A549 treated with CORT108297 at 1 μM for 4 hours (cell line): ENCODE results near the gene CTF1. TPM values are rescaled to one million over a fixed set of nuclear protein-coding genes. Genes with fewer than 3 reads are reported as not detected.

Experiments
- total RNA-seq: library from RNA; stranded (reverse); fragments of 200-300 nt; extraction: Qiagen RNA extraction; gene quantifications from 5 replicates; pipeline ENCODE4 v1.2.3, GENCODE V29; 2022

Gene CTF1
- total RNA-seq = 0.09 to 0.18 TPM (median 0.13 TPM) in 5 replicates

GRCh38 chr16:30896261-30896888, at the start of gene CTF1:
Gene CTF1 (plus strand): TSS chr16:30896614. CDS start chr16:30896644, 30 bp downstream.

DNA sequence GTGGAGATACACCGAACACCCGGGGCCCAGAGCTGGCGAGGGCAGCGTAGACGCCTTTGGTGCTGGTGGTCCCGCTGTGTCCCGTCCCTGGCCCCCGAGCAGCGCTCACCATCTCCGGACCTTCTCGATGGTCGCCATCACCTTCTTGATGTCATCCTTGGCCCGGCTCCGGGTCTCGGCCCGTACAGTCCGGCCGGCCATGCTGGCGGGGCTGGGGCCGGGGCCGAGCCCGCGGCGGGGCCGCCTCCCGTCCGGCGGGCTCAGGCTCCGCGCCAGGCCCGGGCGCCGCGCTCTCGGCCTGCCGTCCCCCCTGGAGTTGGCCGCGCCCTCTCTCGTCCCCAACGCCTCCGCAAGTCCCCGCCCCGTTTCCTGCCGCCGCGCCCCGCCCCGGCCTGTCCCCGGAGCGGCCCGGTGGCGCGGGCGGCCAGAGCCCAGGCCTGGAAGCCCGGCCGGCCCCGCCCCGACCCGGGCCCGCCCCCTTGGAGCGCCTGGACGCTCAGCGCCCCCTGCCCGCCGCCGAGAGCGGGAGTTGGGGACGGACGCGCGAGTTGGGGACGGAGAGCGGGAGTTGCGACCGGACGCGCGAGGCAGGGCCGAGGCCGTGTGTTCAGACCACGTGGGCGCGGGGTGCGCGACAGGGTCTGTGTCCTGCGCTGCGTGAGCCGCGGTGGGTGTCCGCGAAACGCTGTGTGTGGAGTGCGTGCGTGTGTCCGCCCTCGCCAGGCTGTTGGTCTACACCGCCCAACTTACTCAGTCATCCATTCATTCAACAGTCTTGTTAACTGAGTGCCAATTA, 2.5 kb upstream of the CTF1 start, which contains the start of gene BCL7C:
BCL7C (minus strand) TSS at position 334 of the 796 bp plus-strand sequence; CDS start at position 201, 133 bp downstream.

DNA sequence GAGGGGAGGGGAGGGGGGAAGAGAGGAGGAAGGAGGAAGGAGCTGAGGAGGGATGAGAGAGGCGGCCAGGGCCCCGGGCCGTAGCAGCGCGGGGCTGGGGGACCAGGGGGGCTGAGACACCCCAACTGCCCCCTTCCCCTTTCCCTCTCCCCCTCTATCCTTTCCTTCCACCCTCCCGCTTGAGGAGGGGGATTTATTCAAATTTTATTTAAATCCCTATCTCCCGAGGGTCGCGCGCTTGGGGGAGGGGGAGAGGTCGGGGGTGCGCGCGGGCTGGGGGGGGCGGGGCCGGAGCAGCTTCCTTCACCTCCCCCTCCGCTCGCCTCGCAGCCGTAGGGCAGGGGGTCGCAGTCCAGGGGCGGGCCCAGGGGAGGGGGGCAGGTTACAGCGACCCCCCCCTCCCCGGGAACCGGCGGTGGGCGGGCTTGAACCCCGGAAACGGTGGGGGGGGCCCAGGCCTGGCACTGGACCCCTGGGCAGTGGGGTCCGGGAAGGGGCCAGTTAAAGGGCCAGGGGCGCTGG, 27.2 kb downstream of the CTF1 start, which contains the start of gene FBXL19:
FBXL19 (plus strand) TSS at position 19 of the 522 bp plus-strand sequence. CDS start 2,183 bp downstream, outside the sequence.

DNA sequence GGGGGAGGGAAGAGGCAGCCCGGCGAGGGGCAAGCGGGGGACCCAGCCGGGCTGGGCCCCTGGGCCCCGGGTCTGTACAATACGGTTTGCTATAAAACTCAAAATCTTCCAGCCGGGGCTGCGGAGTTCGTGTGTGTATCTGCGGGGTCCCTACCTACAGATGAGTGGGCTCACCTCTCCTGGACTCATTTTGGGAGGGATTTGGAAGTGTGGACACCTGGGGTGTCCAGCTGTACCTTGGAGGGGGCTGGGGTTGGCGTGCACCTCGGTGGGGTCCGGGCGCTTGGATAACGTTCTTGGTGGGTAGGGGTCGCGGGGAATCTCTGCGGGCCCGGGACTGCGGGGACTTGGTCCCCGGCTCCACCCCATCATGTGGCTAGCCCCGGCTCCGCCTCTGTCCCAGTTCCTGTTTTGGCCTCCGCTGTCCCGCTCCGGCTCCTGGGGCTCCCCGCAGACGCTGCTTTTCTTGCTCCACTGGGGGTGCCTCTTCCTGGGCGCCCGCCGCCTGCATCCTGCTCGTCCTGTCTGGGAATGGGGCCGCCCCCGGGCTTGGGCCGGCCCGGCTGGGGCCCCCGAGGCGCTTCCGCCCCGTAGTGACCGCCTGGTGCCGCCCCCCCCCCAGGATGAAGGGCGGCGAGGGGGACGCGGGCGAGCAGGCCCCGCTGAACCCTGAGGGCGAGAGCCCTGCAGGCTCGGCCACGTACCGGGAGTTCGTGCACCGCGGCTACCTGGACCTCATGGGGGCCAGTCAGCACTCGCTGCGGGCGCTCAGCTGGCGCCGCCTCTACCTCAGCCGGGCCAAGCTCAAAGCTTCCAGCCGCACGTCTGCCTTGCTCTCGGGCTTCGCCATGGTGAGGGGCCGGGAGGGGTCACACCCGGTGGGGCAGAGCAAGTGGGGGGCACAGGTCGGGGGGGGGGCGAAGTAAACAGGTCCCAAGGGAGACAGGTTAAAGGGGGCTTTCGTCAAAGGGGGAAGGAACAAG, 52.5 kb downstream of the CTF1 start, which contains the start of gene ORAI3:
ORAI3 (plus strand) TSS at position 402 of the 983 bp plus-strand sequence; CDS start at position 624, 222 bp downstream.

Other genes with a start within 250 kb of the CTF1 start
- gene PRR14, start 245.7 kb upstream of the CTF1 start, total RNA-seq = 20.2 to 28.8 TPM (median 25.3 TPM) in 5 replicates
- 31.5 to 45.5 TPM (median 44.8 TPM) in 5 replicates for gene FBRS, start 238.2 kb upstream of the CTF1 start, total RNA-seq
- 11.0 to 30.6 TPM (median 25.8 TPM) in 5 replicates for gene SRCAP, start 197.4 kb upstream of the CTF1 start, total RNA-seq
- gene PHKG2, start 148.2 kb upstream of the CTF1 start, total RNA-seq = 17.9 to 26.3 TPM (median 23.3 TPM) in 5 replicates
- 4.4 to 9.9 TPM (median 9.0 TPM) in 5 replicates for gene CFAP119, start 134.6 kb upstream of the CTF1 start, total RNA-seq
- gene RNF40, start 134.3 kb upstream of the CTF1 start, total RNA-seq = 74.1 to 90.1 TPM (median 87.1 TPM) in 5 replicates
- gene ZNF629, start 109.4 kb upstream of the CTF1 start, total RNA-seq = 15.1 to 17.9 TPM (median 16.2 TPM) in 5 replicates
- gene BCL7C, start 2.5 kb upstream of the CTF1 start, total RNA-seq = 24.4 to 39.0 TPM (median 37.0 TPM) in 5 replicates
- gene FBXL19, start 27.0 kb downstream of the CTF1 start, total RNA-seq = 13.9 to 22.2 TPM (median 20.1 TPM) in 5 replicates
- 10.1 to 17.2 TPM (median 14.7 TPM) in 5 replicates for gene ORAI3, start 52.5 kb downstream of the CTF1 start, total RNA-seq
- gene SETD1A, start 61.1 kb downstream of the CTF1 start, total RNA-seq = 16.0 to 22.1 TPM (median 21.3 TPM) in 5 replicates
- 13.0 to 16.0 TPM (median 15.0 TPM) in 5 replicates for gene HSD3B7, start 88.6 kb downstream of the CTF1 start, total RNA-seq
- 1.5 to 1.9 TPM (median 1.7 TPM) in 5 replicates for gene STX1B, start 114.0 kb downstream of the CTF1 start, total RNA-seq
- 60.0 to 76.0 TPM (median 70.3 TPM) in 5 replicates for gene STX4, start 136.9 kb downstream of the CTF1 start, total RNA-seq
- gene ZNF668, start 177.6 kb downstream of the CTF1 start, total RNA-seq = 11.6 to 22.1 TPM (median 15.2 TPM) in 5 replicates
- 7.5 to 12.1 TPM (median 10.1 TPM) in 5 replicates for gene ZNF646, start 177.8 kb downstream of the CTF1 start, total RNA-seq
- 1.1 to 3.1 TPM (median 1.4 TPM) in 5 replicates for gene PRSS53, start 192.3 kb downstream of the CTF1 start, total RNA-seq
- 99.7 to 146 TPM (median 144 TPM) in 5 replicates for gene VKORC1, start 198.2 kb downstream of the CTF1 start, total RNA-seq
- gene BCKDK, start 211.8 kb downstream of the CTF1 start, total RNA-seq = 40.3 to 51.5 TPM (median 48.2 TPM) in 5 replicates
- 35.4 to 40.3 TPM (median 39.2 TPM) in 5 replicates for gene KAT8, start 221.1 kb downstream of the CTF1 start, total RNA-seq
- 0.41 to 0.76 TPM (median 0.57 TPM) in 5 replicates for gene PRSS8, start 239.1 kb downstream of the CTF1 start, total RNA-seq